Type B pancreatic cell (in vitro differentiated cells): ENCODE measurements around the gene BBLN. TPM values are rescaled to one million over a fixed set of nuclear protein-coding genes. Genes with fewer than 3 reads are reported as not detected.

ENCODE experiments used
- DNase-seq: peaks from one replicate; pipeline ENCODE4 v3.0.0; 2021; ENCODE audit warnings: mixed read lengths; ENCODE audit not compliant: unreplicated experiment; ENCODE audit errors: extremely low spot score
- H3K27ac Mint-ChIP-seq: 2 replicates; pipeline ENCODE4 v1.8.0; 2021; ENCODE audit warnings: mild to moderate bottlenecking, mixed read lengths
- H3K27me3 Mint-ChIP-seq: 2 replicates; pipeline ENCODE4 v1.8.0; 2021; ENCODE audit warnings: mixed read lengths
- H3K36me3 Mint-ChIP-seq: 2 replicates; pipeline ENCODE4 v1.8.0; 2021; ENCODE audit warnings: mixed read lengths
- H3K4me1 Mint-ChIP-seq: one replicate; pipeline ENCODE4 v1.8.0; 2021; ENCODE audit warnings: mixed read lengths; ENCODE audit not compliant: unreplicated experiment
- H3K4me3 Mint-ChIP-seq: 2 replicates; pipeline ENCODE4 v1.8.0; 2021; ENCODE audit warnings: mild to moderate bottlenecking, mixed read lengths
- H3K9me3 Mint-ChIP-seq: 2 replicates; pipeline ENCODE4 v1.8.0; 2021; ENCODE audit warnings: mixed read lengths
- total RNA-seq: library from RNA; stranded (reverse); gene quantifications from 2 replicates; pipeline ENCODE4 v1.2.1, GENCODE V29; 2021; ENCODE audit warnings: low replicate concordance
- TF ChIP-seq, protein P1 (sequence below): fragments of 200-600 bp; sonication (generic); conservative IDR thresholded peaks from 2 replicates; pipeline ENCODE4 v1.5.0; 2021; ENCODE audit warnings: antibody characterized with exemption, mild to moderate bottlenecking

BBLN gene
- total RNA-seq, 1 donor from 2014 or later: 108 TPM

DNA sequence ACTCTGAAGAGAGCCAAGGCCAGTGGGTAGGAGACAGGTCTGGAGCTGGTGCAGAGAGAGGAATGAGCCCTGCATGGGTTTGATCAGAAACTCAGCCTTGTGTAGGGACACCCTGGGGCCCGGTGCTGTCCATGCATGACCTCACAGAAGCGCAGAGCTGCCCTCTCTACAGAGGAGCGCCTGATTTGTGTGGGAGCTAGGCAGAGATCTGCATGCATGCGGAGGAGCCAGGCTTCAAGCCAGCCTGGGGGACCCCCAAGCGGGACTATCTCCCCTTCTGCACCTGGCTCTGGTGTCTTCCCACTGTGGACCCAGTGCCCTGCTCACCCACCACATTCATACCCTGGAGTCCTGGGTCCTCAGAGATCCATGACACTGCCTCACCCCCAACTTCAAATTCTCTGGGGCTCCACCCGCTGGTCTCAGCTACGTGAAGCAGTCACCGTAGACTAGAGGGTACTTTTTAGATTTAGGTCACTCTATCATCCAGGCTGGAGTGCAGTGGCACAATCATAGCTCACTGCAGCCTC is 13.4 kb upstream of the BBLN start:
- Mint-ChIP-seq H3K9me3 (no peaks in the 10 kb centered on the region), H3K4me3 (no peak overlapping the region), H3K36me3 (no peaks in the 10 kb centered on the region), H3K27ac (peak overlapping the region; percentile 97), H3K4me1 (peaks cover 19% of the 10 kb centered on the region), H3K27me3 (no peaks in the 10 kb centered on the region)
- no peak for DNase-seq
- TF ChIP-seq, protein P1, sequence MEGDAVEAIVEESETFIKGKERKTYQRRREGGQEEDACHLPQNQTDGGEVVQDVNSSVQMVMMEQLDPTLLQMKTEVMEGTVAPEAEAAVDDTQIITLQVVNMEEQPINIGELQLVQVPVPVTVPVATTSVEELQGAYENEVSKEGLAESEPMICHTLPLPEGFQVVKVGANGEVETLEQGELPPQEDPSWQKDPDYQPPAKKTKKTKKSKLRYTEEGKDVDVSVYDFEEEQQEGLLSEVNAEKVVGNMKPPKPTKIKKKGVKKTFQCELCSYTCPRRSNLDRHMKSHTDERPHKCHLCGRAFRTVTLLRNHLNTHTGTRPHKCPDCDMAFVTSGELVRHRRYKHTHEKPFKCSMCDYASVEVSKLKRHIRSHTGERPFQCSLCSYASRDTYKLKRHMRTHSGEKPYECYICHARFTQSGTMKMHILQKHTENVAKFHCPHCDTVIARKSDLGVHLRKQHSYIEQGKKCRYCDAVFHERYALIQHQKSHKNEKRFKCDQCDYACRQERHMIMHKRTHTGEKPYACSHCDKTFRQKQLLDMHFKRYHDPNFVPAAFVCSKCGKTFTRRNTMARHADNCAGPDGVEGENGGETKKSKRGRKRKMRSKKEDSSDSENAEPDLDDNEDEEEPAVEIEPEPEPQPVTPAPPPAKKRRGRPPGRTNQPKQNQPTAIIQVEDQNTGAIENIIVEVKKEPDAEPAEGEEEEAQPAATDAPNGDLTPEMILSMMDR: no peak

DNA sequence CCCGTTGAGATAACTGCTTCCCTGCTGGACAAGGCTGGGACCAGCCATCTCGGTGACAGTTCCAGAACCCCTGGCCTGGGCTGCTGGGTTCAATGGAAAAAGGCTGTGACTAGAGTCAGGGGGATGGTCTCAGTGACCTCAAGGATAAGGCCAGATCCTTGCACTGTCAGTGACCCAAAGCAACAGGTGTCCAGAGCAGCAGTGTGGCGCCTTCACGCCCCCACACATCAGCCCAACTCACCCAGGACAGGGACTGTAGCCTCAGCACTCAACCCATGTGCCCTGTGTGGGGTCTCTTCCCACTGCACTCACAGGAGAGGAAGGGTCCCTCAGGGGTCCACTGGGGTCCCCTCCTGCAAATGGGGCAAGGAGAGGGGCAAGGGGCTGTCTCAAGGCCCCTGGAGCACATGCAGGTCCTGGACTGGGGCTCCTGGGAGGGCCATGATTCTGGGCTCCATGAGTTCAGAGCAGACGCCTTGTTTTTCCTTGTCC is 11.5 kb upstream of the BBLN start:
- DNase-seq: no peak
- Mint-ChIP-seq H3K27ac (peak overlapping the region; percentile 92), H3K27me3 (no peaks in the 10 kb centered on the region), H3K36me3 (no peaks in the 10 kb centered on the region), H3K9me3 (no peaks in the 10 kb centered on the region), H3K4me1 (peaks cover 15% of the 10 kb centered on the region), H3K4me3 (no peak overlapping the region)
- TF ChIP-seq, protein P1: no peak

DNA sequence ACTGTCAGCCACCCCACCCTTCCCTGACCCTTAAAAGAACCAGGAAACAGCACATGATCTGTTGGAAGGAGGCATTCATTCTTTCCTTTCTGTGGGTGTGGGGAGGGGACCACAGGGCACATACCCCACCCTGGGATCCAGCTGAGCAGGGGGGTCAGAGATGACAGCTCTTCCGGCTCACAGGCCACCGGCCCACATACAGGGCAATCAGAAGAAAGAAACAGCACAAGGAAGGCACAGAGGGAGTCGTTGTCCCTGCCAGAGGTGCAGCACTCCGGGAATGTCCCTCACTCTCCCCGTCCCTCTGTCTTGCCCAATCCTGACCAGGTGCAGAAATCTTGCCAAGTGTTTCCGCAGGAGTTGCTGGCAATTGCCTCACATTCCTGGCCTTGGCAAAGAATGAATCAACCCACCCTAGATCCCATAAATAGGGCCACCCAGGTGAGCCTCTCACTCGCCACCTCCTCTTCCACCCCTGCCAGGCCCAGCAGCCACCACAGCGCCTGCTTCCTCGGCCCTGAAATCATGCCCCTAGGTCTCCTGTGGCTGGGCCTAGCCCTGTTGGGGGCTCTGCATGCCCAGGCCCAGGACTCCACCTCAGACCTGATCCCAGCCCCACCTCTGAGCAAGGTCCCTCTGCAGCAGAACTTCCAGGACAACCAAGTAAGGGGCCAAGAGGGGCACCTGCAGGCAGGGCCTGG is 10.9 kb upstream of the BBLN start, which contains the start of gene LCN2:
TSS of gene LCN2 (plus strand) at position 453 of the 701 bp plus-strand sequence. CDS start at position 526, 73 bp downstream.
- Mint-ChIP-seq H3K4me3 (peak within 1 kb of the TSS; percentile 59), H3K27me3 (no peaks in the 10 kb centered on the region), H3K36me3 (no peaks in the 10 kb centered on the region), H3K4me1 (peaks cover 14% of the 10 kb centered on the region), H3K9me3 (no peaks in the 10 kb centered on the region), H3K27ac (peak within 1 kb of the TSS; percentile 92)
- TF ChIP-seq, protein P1: no peak
- DNase-seq: no peak

DNA sequence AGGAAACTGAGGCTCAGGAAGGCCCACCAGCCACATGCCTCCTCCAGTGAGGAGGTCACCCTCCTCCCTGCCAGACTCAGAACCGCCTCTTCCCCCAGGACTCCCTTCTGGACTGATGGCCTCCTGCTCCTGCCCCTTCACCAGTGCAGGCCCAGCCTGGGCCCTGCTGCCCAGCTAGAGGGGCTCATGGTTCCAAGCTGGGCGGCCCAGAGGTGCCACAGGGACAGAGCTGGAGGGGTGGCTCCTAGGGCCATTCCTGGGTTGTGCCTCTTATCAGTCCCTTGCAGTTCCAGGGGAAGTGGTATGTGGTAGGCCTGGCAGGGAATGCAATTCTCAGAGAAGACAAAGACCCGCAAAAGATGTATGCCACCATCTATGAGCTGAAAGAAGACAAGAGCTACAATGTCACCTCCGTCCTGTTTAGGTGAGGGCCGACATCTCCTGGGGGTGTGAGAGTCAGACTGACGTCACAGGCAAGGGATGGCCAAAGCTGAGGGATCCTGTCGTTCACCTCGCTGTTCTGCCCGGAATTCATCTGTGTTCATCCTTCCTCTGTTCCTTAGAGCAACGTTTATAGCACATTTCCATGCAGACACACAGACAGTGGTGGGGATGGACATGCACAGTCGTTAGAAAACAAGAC is 10.0 kb upstream of the BBLN start:
- Mint-ChIP-seq H3K27me3 (no peaks in the 10 kb centered on the region), H3K36me3 (no peaks in the 10 kb centered on the region), H3K4me1 (peaks cover 14% of the 10 kb centered on the region), H3K9me3 (no peaks in the 10 kb centered on the region), H3K27ac (peak overlapping the region; percentile 45), H3K4me3 (no peak overlapping the region)
- TF ChIP-seq, protein P1: no peak
- DNase-seq: no peak

DNA sequence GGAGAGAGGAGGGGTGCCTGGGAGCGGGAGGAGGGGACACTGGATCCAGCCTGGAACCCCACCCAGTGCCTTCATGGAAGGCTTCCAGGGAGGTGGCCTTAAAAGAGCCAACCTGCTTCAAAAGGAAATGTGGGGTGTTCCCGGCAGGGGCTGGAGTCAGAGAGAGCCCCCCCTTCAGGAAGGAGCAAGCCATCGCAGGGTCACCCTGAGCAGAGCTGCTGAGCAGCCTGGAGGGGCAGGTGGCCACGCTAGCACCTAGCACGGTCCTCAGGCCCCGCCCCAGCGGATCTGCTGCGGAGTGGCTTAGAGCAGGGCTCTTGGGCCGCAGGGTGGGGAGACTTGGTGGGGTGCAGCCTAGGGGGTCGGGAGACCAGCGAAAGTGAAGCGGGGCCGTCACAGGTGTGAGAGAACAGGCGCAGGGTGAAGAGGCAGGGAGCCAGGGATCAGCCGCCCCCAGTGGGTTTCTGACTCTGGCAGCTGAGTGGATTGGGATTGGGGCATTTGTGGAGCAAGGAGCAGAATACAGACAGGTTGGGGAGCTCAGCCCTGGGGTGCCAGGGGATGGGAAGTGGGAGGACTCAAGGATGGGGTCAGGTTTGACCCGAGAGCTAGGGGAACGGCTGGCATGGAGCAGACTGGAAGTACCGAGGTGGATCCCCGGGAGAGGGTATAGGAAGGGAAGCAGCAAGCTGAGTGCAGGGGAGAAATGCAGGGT is 9.3 kb upstream of the BBLN start:
- Mint-ChIP-seq H3K9me3 (no peaks in the 10 kb centered on the region), H3K36me3 (no peaks in the 10 kb centered on the region), H3K27ac (peak overlapping the region; percentile 45), H3K4me3 (no peak overlapping the region), H3K27me3 (no peaks in the 10 kb centered on the region), H3K4me1 (peaks cover 12% of the 10 kb centered on the region)
- DNase-seq: no peak
- TF ChIP-seq, protein P1: peak; percentile 50
